AG10803 (cell line): ENCODE results near the gene PLXNA2.

Source experiments
- DNase-seq: peaks from one replicate; pipeline ENCODE4 v3.0.0; 2010; ENCODE audit warnings: low read depth
- H3K4me3 ChIP-seq: 2 replicates; pipeline ENCODE4 v1.5.1; 2011; ENCODE audit warnings: mild to moderate bottlenecking, low read length, control low read depth
- TF ChIP-seq, protein P1 (sequence below): conservative IDR thresholded peaks from 2 replicates; pipeline ENCODE4 v1.5.1; 2011; ENCODE audit warnings: mild to moderate bottlenecking, low read length, control low read depth, inconsistent platforms

Gene PLXNA2

DNA sequence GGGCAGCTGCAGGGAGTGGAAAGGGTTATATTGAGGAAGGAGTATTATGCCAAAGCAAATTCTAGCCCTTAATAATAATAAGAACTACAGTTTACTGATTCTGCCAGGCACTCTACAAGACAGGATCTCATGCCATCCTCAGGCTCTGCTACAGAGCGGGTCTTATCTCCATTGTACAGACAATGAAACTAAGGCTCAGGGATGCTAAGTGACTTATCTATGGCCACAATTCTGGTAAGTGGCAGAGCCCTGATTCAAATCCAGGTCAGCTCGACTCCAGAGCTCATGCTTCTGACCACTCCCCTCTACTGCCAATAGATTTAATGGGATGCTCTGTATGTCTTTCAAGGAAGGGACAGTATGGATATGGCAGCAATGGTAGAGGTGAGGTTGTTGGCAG lies 187.1 kb downstream of the PLXNA2 start:
- no peak for DNase-seq
- TF ChIP-seq, protein P1, sequence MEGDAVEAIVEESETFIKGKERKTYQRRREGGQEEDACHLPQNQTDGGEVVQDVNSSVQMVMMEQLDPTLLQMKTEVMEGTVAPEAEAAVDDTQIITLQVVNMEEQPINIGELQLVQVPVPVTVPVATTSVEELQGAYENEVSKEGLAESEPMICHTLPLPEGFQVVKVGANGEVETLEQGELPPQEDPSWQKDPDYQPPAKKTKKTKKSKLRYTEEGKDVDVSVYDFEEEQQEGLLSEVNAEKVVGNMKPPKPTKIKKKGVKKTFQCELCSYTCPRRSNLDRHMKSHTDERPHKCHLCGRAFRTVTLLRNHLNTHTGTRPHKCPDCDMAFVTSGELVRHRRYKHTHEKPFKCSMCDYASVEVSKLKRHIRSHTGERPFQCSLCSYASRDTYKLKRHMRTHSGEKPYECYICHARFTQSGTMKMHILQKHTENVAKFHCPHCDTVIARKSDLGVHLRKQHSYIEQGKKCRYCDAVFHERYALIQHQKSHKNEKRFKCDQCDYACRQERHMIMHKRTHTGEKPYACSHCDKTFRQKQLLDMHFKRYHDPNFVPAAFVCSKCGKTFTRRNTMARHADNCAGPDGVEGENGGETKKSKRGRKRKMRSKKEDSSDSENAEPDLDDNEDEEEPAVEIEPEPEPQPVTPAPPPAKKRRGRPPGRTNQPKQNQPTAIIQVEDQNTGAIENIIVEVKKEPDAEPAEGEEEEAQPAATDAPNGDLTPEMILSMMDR: no peak
- H3K4me3 ChIP-seq: no peak overlapping the region

DNA sequence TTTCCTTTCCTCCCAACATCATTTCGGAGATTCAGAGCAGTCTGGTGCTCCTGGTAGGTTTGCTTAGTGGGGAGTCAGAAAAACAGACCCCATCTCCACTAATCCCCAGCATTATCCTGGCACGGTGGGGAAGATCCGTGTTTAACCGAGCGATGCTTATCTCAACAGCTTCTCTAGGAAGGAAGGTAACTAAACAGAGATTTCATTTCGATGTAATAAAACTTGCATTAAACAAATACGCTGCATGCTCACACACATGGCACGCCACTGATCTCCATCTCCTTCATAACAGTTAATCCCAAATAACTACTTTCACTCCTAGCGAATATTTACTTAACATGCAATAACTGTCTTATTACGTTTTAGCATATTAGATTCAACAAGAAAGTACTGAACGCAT lies 188.6 kb downstream of the PLXNA2 start:
- TF ChIP-seq, protein P1: no peak
- H3K4me3 ChIP-seq: no peak overlapping the region
- no peak for DNase-seq

DNA sequence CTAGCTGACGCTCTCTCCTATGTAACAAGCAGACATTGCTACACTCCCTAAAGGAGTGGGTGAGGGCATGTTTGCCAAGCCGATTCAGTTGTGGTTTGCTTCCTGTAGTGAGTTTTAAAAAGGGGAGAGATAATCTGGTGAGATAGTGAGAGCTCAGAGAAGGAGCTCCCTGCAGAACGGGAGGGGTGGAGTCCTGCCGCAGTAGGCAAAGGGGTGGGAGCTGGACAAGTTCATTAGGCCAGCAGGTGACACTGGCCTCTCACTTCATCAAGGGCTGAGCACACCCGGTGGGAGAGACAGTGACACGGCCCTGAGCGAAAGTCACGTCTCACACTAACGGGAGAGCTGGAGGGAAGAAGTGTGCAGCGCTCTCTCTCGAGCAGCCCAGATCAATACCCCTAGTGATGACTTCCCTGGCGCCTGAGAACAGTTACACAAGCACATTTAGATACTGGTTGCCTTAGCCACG lies 189.2 kb downstream of the PLXNA2 start:
- TF ChIP-seq, protein P1: no peak
- H3K4me3 ChIP-seq: no peak overlapping the region
- DNase-seq: no peak

DNA sequence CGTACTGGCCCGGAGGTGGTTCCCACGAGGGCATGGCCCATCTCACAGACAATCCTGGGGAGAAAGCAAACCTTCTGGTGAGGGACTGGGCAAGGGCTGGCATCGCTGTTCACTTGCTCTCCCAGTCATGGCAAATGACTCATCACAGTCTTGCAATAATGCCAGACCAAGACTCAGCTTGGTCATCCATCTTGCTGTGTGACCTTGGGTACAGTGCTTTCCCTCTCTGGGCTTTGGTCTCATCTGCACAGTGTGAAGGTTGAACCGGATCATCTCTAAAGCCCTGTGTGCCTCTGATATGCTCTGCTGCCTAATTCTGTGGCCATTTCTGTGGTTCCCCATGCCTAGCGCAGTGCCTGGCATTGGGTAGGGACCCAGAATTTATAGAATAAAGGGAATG lies 189.7 kb downstream of the PLXNA2 start:
- no peak overlapping the region for H3K4me3 ChIP-seq
- DNase-seq: peak; percentile 20
- TF ChIP-seq, protein P1: no peak

DNA sequence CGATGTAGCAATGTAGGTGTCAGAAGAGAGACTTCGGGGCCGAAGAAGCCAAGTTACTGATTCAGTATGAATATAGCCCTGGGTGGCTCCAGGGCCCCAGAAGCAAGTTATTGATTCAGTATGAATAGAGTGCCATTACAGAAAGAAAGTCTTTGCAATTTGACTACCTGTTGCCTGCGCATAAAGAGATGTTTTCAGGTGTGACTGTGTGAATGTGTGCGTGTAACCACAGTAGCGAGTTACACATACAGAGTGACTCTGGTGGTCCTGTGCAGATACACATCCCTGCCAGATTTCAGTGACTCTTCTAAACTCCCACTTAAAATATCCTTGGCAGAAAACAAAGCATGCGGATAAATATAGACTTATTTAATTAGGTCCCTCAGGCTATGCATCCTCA lies 190.5 kb downstream of the PLXNA2 start:
- no peak overlapping the region for H3K4me3 ChIP-seq
- DNase-seq: no peak
- TF ChIP-seq, protein P1: no peak

DNA sequence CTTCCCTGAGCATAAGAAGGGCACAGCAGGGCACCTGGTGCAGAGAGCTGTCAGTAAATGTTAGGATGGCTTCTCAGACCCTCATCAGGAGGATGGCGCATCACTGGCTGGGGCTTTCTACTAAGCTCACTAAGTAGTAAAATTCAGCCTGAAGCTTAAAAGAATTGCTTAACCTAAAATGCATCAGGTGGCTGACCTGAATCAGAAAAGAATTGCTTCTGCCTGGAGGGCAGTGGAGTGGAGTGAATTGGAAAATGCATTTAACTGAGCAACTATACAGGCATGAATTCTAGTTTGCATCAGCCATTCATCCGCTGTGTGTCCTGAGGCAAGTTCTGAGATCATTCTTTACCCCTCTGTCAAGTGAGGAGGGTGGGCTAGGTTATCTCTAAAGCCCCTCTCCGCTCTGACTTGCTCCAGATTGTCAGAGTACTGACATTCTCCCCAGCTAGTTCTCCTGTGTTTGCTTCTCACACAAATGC lies 191.2 kb downstream of the PLXNA2 start:
- TF ChIP-seq, protein P1: no peak
- no peak for DNase-seq
- no peak overlapping the region for H3K4me3 ChIP-seq

DNA sequence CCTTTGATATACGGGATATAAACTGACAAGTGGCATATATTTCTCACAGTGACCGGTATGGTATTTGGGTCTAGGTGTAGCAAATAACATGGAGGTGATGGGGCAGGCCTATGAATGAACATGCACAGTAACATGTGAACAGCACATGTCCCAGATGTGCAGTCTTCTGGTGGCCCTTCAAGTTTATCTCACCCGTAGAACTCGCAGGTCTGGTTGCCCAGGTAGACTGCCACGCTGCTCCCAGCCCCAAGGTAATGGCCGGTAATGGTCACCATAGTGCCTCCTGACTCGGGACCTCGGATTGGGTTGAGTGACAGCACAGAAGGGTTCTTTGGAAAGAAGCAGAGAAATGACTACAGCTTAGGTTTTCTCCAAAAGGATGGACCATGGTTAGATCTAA lies 192.0 kb downstream of the PLXNA2 start:
- H3K4me3 ChIP-seq: no peak overlapping the region
- no peak for DNase-seq
- TF ChIP-seq, protein P1: no peak
